ENCODE results near the gene CKAP4.

DNA sequence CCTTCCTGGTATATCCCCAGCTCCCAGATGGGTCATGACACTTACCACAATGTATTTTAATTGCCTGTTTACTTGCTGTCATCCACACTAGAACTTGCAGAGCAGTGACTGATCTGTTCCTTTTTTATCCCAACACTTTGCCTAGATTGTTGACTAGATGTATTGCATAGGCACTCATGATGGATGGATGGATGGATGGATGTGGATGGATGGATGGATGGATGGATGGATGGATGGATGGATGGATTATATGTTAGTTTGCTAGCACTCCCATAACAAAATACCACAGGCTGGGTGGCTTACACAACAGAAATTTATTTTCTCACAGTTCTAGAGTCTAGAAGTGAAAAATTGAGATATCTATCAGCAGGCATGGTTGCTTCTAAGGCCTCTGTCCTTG lies 8.7 kb upstream of the CKAP4 start:
- TF ChIP-seq EZH2 (IDR thresholded peaks at IDR 0.05) (no peak), POLR2AphosphoS5 (IDR thresholded peaks at IDR 0.05; ENCODE audit: borderline replicate concordance, low read depth, low read length) (no peak), FOXP2 (optimal IDR thresholded peaks at IDR 0.05; ENCODE audit: control extremely low read depth, extremely low read length, insufficient read depth) (no peak)
